Body of pancreas (tissue), 4 donors: ENCODE data around the gene CNTNAP2. TPM values are rescaled to one million over a fixed set of nuclear protein-coding genes. Genes with fewer than 3 reads are reported as not detected.

Experiments
- ATAC-seq: fragments of 150-250 bp; one replicate; pipeline ENCODE4 v1.9.1; 2016
- DNase-seq, 4 donors: peaks; one replicate each; pipeline ENCODE4 v3.0.0-alpha.2; 2019
- H3K27ac ChIP-seq, 4 donors: fragments of 200-600 bp; sonication (generic); 1 replicate in 3 of 4; 2 replicates in 1 of 4; pipeline versions ENCODE4 v1.5.1 to v1.6.1; 2016 to 2019; ENCODE audit warnings: mild to moderate bottlenecking in 1 of 4, mixed read lengths in 1 of 4, moderate library complexity in 1 of 4
- H3K27me3 ChIP-seq, 2 donors: fragments of 200-600 bp; sonication (generic); one replicate each; pipeline ENCODE4 v1.6.0; 2016; ENCODE audit warnings: mild to moderate bottlenecking in 1 of 2
- H3K36me3 ChIP-seq, 2 donors: fragments of 200-600 bp; sonication (generic); replicated peaks in 1 of 2; 2 replicates each; pipeline ENCODE4 v1.5.1; 2016; ENCODE audit warnings: low read depth in 2 of 2; ENCODE audit not compliant: insufficient read depth in 1 of 2
- H3K4me1 ChIP-seq: fragments of 200-600 bp; sonication (generic); one replicate; pipeline ENCODE4 v1.6.0; 2016
- H3K4me3 ChIP-seq, 2 donors: fragments of 200-600 bp; sonication (generic); 1 replicate in 1 of 2; 2 replicates in 1 of 2; pipeline ENCODE4 v1.5.1; 2016 to 2019
- H3K9me3 ChIP-seq, 3 donors: fragments of 200-600 bp; sonication (generic); 1 replicate in 2 of 3; 2 replicates in 1 of 3; pipeline ENCODE4 v1.5.1; 2016
- CTCF ChIP-seq, 7 experiments: fragments of 450-650 bp in 4 of 7; fragments of 200-600 bp in 3 of 7; sonication (generic) in 3 of 7; IDR thresholded peaks; one replicate each; pipeline ENCODE4 v1.5.1; 2016 to 2019; ENCODE audit warnings: antibody characterized with exemption in 7 of 7
- POLR2A ChIP-seq, 3 donors: fragments of 450-650 bp; IDR thresholded peaks; one replicate each; pipeline ENCODE4 v1.6.1; 2016; ENCODE audit warnings: antibody characterized with exemption in 3 of 3, mild to moderate bottlenecking in 2 of 3
- WGBS, 2 donors: methylation state at CpG; one replicate each; pipeline ENCODE4 v1.1.5; 2017; 5-methylcytosine and 5-hydroxymethylcytosine counted together
- intact Hi-C: fragments of 100-400 bp; cut with DNase I; formaldehyde crosslinking; loops from one replicate; pipeline ENCODE4 v1.15.1; 2023
- total RNA-seq, 2 donors: library from RNA; depleted of rRNA; stranded (reverse); fragments of >200 nt; gene quantifications; one replicate each; pipeline ENCODE4 v1.1.0, GENCODE V29; 2016

Gene CNTNAP2
- total RNA-seq, 2 donors from 2014 or later, result 1.0 TPM; not detected in 1

GRCh38 chr7:148337246-148337965, 2220.8 kb downstream of the CNTNAP2 start:
- intact Hi-C loops, result no loop called here
- DNase-seq, result no peak
- H3K27me3 ChIP-seq, result no peaks in the 10 kb centered on the region
- H3K4me3 ChIP-seq, result no peak overlapping the region
- peaks cover 10% of the 10 kb centered on the region for H3K4me1 ChIP-seq
- H3K9me3 ChIP-seq, result no peaks in the 10 kb centered on the region
- no peaks in the 10 kb centered on the region for H3K36me3 ChIP-seq
- TF ChIP-seq POLR2A (IDR thresholded peaks at IDR 0.05), result no peak
- no peak for TF ChIP-seq CTCF (IDR thresholded peaks at IDR 0.05)
- 42 to 44% methylated on average over 9 to 11 of the region's 11 CpGs for WGBS, 2 donors
- ATAC-seq, result no peak
- H3K27ac ChIP-seq, result no peak overlapping the region

GRCh38 chr7:148337995-148338747, 2221.6 kb downstream of the CNTNAP2 start:
- H3K4me1 ChIP-seq, result peaks cover 10% of the 10 kb centered on the region
- intact Hi-C loops, result no loop called here
- H3K27ac ChIP-seq, result no peak overlapping the region
- TF ChIP-seq CTCF (IDR thresholded peaks at IDR 0.05), result no peak
- TF ChIP-seq POLR2A (IDR thresholded peaks at IDR 0.05), result no peak
- no peak for DNase-seq
- H3K4me3 ChIP-seq, result no peak overlapping the region
- no peaks in the 10 kb centered on the region for H3K27me3 ChIP-seq
- no peak for ATAC-seq
- H3K9me3 ChIP-seq, result no peaks in the 10 kb centered on the region
- no peaks in the 10 kb centered on the region for H3K36me3 ChIP-seq
- 29 to 34% methylated on average over 5 of the region's 5 CpGs for WGBS, 2 donors

GRCh38 chr7:148340438-148341280, 2224.1 kb downstream of the CNTNAP2 start:
- DNase-seq, result no peak
- ATAC-seq, result no peak
- Histone ChIP-seq H3K4me3 (no peak overlapping the region), H3K27ac (no peak overlapping the region), H3K36me3 (no peaks in the 10 kb centered on the region), H3K9me3 (no peaks in the 10 kb centered on the region), H3K27me3 (no peaks in the 10 kb centered on the region), H3K4me1 (peaks cover 10% of the 10 kb centered on the region)
- TF ChIP-seq POLR2A (IDR thresholded peaks at IDR 0.05) (no peak), CTCF (IDR thresholded peaks at IDR 0.05) (no peak)
- intact Hi-C loops, result no loop called here
- 70 to 71% methylated on average over 15 of the region's 15 CpGs for WGBS, 2 donors

GRCh38 chr7:148344406-148344805, 2227.8 kb downstream of the CNTNAP2 start:
- no peaks in the 10 kb centered on the region for H3K9me3 ChIP-seq
- DNase-seq (no peak), ATAC-seq (no peak)
- intact Hi-C loops, result no loop called here
- TF ChIP-seq POLR2A (IDR thresholded peaks at IDR 0.05), result no peak
- TF ChIP-seq CTCF (IDR thresholded peaks at IDR 0.05), result no peak
- H3K36me3 ChIP-seq, result no peaks in the 10 kb centered on the region
- H3K4me3 ChIP-seq, result no peak overlapping the region
- H3K27me3 ChIP-seq, result peaks cover 0 to 4% of the 10 kb centered on the region in 2 donors
- no peak overlapping the region for H3K27ac ChIP-seq
- WGBS, 2 donors, result 6 to 32% methylated on average over 1 of the region's 1 CpG
- H3K4me1 ChIP-seq, result peaks cover 4% of the 10 kb centered on the region
